Psoas muscle (tissue), 8 donors: ENCODE measurements around the gene NAV2. TPM values are rescaled to one million over a fixed set of nuclear protein-coding genes. Genes with fewer than 3 reads are reported as not detected.

Experiments
- ATAC-seq, 4 donors: fragments of 200-7000 bp; cut with Tn5 transposase; one replicate each; pipeline ENCODE4 v1.9.1; 2020; ENCODE audit warnings: moderate library complexity in 3 of 4, mild to moderate bottlenecking in 2 of 4
- DNase-seq, 2 donors: peaks; one replicate each; pipeline ENCODE4 v3.0.0-alpha.2; 2020
- H3K27ac ChIP-seq: fragments of 200-600 bp; one replicate; pipeline ENCODE4 v1.8.0; 2022
- H3K27me3 ChIP-seq, 3 donors: fragments of 200-600 bp in 1 of 3; one replicate each; pipeline versions ENCODE4 v1.6.1 to v1.8.0; 2013 to 2022; ENCODE audit warnings: low read length in 2 of 3, mild to moderate bottlenecking in 2 of 3, moderate library complexity in 1 of 3; ENCODE audit not compliant: insufficient read depth in 3 of 3
- H3K36me3 ChIP-seq, 2 donors: fragments of 200-600 bp in 1 of 2; one replicate each; pipeline versions ENCODE4 v1.6.1 to v1.8.0; 2013 to 2022; ENCODE audit warnings: low read depth in 1 of 2, mild to moderate bottlenecking in 1 of 2, moderate library complexity in 1 of 2; ENCODE audit not compliant: insufficient read depth in 1 of 2
- H3K4me1 ChIP-seq: fragments of 200-600 bp; one replicate; pipeline ENCODE4 v1.8.0; 2022
- H3K4me3 ChIP-seq: fragments of 200-600 bp; one replicate; pipeline ENCODE4 v1.8.0; 2022; ENCODE audit warnings: mild to moderate bottlenecking
- H3K9me3 ChIP-seq: fragments of 200-600 bp; one replicate; pipeline ENCODE4 v1.8.0; 2022
- WGBS, 3 donors: extraction: QIAGEN DNeasy Blood & Tissue Kit; methylation state at CpG; one replicate each; pipeline versions ENCODE4 v1.1.6 to v1.1.7; 2013; 5-methylcytosine and 5-hydroxymethylcytosine counted together
- intact Hi-C, 2 donors: fragments of 100-400 bp; cut with DNase I; formaldehyde crosslinking; loops; one replicate each; pipeline versions ENCODE4 v1.11.0 to v1.14.2; 2022
- polyA plus RNA-seq, 3 donors: library from polyadenylated mRNA; stranded (reverse); fragments of 200-250 nt; gene quantifications; one replicate each; pipeline ENCODE4 v1.2.3, GENCODE V29; 2013
- total RNA-seq, 4 donors: library from RNA; stranded (reverse); fragmentation: NEBNext Ultra II Directional in 2 of 4; extraction: Animal tissue kit (Norgen Biotek cat#: 25700) in 2 of 4; gene quantifications; one replicate each; pipeline versions ENCODE4 v1.2.1 to v1.2.4, GENCODE V29; 2021 to 2023
- TF ChIP-seq, protein P1 (sequence below): fragments of 200-600 bp; IDR thresholded peaks from one replicate; pipeline ENCODE4 v1.8.0; 2022; ENCODE audit warnings: antibody characterized with exemption
- donor health status: healthy with polysubstance abuse.
- donor health status: DM: no; HTN: no; CAD: no; lungs with moderate emphysema.
- donor health status: Bipolar disorder and iron deficiency.
- donor health status: healthy.
- donor health status: DM: yes; HTN: yes; CAD: no.
- donor health status: DM: no; HTN: no; CAD: no.
- donor health status: DM: no; HTN: no; CAD: no.
- donor health status: DM: yes; HTN: yes; CAD: no.

Gene NAV2
- total and polyA plus RNA-seq, 7 donors, result 0.68 to 21.8 (median 2.9) TPM

DNA sequence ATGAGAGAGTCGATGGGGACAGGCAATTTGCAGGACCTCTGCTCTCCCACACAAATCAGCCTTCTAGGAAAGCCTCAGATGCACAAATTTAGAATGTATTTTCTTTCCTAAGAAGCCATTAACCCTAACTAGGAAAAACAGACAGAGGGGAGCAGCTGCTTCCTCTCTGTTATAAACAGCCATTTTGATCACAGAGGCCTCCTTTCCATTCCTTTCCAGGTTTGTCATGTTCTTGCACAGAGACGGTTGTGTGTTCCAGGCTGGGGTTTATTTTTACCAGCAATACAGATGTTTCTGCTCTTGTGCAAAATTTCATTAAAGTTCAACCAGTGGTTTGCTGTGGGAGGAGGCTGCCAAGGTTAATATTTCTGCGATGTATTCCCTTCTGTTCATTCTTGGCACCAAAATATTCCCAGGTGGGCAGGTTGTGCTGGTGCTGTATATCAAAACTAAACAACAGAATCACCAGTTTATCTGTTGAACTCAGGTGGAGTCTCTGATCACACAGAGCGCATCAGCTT lies 90.2 kb downstream of the NAV2 start:
- DNase-seq, result no peak
- peaks cover 27% of the 10 kb centered on the region for H3K4me1 ChIP-seq
- WGBS, 3 donors, result 67 to 80% (median 76%) methylated on average over 4 of the region's 4 CpGs
- ATAC-seq, result no peak
- intact Hi-C loops, result no loop called here
- H3K9me3 ChIP-seq, result no peaks in the 10 kb centered on the region
- no peak overlapping the region for H3K4me3 ChIP-seq
- H3K36me3 ChIP-seq, result no peaks in the 10 kb centered on the region
- no peak overlapping the region for H3K27ac ChIP-seq
- TF ChIP-seq, protein P1, sequence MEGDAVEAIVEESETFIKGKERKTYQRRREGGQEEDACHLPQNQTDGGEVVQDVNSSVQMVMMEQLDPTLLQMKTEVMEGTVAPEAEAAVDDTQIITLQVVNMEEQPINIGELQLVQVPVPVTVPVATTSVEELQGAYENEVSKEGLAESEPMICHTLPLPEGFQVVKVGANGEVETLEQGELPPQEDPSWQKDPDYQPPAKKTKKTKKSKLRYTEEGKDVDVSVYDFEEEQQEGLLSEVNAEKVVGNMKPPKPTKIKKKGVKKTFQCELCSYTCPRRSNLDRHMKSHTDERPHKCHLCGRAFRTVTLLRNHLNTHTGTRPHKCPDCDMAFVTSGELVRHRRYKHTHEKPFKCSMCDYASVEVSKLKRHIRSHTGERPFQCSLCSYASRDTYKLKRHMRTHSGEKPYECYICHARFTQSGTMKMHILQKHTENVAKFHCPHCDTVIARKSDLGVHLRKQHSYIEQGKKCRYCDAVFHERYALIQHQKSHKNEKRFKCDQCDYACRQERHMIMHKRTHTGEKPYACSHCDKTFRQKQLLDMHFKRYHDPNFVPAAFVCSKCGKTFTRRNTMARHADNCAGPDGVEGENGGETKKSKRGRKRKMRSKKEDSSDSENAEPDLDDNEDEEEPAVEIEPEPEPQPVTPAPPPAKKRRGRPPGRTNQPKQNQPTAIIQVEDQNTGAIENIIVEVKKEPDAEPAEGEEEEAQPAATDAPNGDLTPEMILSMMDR, result no peak
- no peaks in the 10 kb centered on the region for H3K27me3 ChIP-seq

DNA sequence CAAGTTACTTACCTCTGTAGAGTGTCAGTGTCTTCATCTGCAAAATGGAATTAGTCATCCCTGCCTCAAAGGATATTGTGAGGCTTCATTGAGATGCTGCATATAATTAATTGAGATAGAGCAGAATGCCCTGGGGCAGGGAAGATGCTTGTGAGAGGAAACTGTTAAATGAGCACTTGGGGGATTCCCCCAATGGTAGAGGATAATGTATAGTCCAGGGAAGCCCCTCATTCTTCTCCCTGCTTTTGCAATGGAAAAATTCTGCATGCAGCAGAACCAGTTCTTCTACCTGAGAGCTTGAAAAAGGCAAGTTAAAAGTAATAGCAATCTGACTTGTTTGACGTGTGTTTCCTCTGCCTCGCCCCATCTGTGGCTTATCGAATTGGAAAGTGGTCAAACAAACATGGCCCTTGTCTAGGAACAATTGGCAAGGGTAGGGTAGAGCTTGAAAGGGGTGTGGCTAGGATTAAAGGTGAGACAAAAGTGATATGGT lies 90.9 kb downstream of the NAV2 start:
- no peaks in the 10 kb centered on the region for H3K27me3 ChIP-seq
- no peak overlapping the region for H3K27ac ChIP-seq
- TF ChIP-seq, protein P1, result no peak
- peaks cover 27% of the 10 kb centered on the region for H3K4me1 ChIP-seq
- H3K9me3 ChIP-seq, result no peaks in the 10 kb centered on the region
- no peaks in the 10 kb centered on the region for H3K36me3 ChIP-seq
- WGBS, 3 donors, result 79 to 92% (median 87%) methylated on average over 3 of the region's 3 CpGs
- DNase-seq (no peak), ATAC-seq (no peak)
- intact Hi-C loops, result no loop called here
- no peak overlapping the region for H3K4me3 ChIP-seq

DNA sequence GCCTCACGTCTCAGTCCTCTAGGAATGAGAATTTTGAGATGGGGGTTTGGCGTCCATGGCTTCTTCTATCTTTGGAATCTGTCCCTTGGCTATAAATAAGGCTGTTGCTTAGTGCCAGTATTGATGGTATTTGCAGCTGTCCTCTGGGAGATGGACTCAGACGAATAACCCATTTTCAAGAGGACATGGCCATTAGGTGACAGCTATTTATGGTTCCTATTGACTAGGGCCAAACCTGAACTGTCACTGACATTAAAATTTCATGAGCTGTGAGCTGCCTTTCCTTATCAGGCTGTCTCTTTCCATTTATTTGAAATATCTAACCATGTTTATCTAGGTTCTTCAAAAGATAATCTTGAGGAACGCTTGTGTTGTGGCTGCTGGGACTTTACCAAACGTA lies 92.7 kb downstream of the NAV2 start:
- no peak for DNase-seq
- WGBS, 3 donors, result 20 to 26% (median 21%) methylated on average over 5 of the region's 5 CpGs
- Histone ChIP-seq H3K4me3 (no peak overlapping the region), H3K36me3 (no peaks in the 10 kb centered on the region), H3K27me3 (no peaks in the 10 kb centered on the region), H3K4me1 (peaks cover 27% of the 10 kb centered on the region), H3K9me3 (no peaks in the 10 kb centered on the region), H3K27ac (peak overlapping the region; percentile 37)
- TF ChIP-seq, protein P1, result no peak
- intact Hi-C loops, result no loop called here
- peak; percentile 81 to 95 (median 91) for ATAC-seq

DNA sequence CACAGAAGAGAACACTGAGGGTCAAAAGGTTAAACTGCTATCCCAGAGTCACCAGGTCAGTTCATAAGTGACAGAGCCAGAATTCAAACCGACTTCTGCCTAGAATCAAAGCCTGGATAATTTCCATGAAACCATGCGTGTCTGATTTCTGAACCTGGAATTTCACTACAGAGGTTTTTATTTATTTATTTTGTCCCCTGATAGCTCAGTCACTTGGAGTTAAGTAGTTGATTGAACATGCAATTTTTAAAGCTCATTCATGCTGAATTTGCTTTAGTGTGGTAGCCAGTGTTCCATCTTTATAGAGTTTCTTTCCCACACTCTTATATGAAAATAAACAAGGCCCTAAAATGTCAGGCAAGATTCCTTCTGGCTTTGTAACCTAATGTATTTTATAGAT lies 93.2 kb downstream of the NAV2 start:
- Histone ChIP-seq H3K27me3 (no peaks in the 10 kb centered on the region), H3K4me1 (peaks cover 27% of the 10 kb centered on the region), H3K9me3 (no peaks in the 10 kb centered on the region), H3K36me3 (no peaks in the 10 kb centered on the region), H3K27ac (peak overlapping the region; percentile 37), H3K4me3 (no peak overlapping the region)
- intact Hi-C loops, result no loop called here
- WGBS, 3 donors, result 24 to 43% (median 35%) methylated on average over 2 of the region's 2 CpGs
- no peak for DNase-seq
- ATAC-seq, result peak in 1 of 4 donors; percentile 11
- TF ChIP-seq, protein P1, result no peak

DNA sequence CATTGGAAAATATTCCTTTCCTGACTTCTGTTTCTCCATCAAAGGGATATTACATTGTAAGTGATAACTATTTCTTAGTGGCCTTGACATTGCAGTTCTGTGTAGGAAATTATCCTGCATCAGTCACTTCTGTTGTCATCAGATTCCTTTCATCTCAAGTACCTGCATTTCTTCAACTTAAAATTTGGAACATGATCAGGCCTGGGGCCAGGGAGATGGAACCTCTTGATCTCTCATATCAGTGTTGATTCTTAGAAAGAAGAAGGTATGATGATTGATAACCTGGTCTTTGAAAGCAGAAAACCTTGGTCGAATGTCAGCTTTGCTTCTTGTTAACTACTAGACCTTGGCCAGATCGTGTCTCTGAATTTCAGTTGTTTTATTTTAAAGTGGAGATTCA lies 93.6 kb downstream of the NAV2 start:
- no peak overlapping the region for H3K27ac ChIP-seq
- H3K36me3 ChIP-seq, result no peaks in the 10 kb centered on the region
- ATAC-seq (no peak), DNase-seq (no peak)
- TF ChIP-seq, protein P1, result no peak
- no peak overlapping the region for H3K4me3 ChIP-seq
- peaks cover 27% of the 10 kb centered on the region for H3K4me1 ChIP-seq
- no peaks in the 10 kb centered on the region for H3K9me3 ChIP-seq
- 83 to 95% (median 86%) methylated on average over 2 of the region's 2 CpGs for WGBS, 3 donors
- intact Hi-C loops, result no loop called here
- H3K27me3 ChIP-seq, result no peaks in the 10 kb centered on the region
